HCT116 (cell line): ENCODE measurements around the gene KANSL3.
"Not testable (repeated sequence)": the region's sequence is repeated elsewhere in the genome, so short reads cannot be mapped to it uniquely, and the experiment has no call there.

ENCODE experiments used
- ATF3 ChIP-seq: IDR thresholded peaks from 2 replicates; pipeline ENCODE4 v1.6.1; 2012
- CTCF ChIP-seq, 3 experiments: fragments of 200-600 bp in 1 of 3; sonication (generic) in 1 of 3; IDR thresholded peaks in 2 of 3; conservative IDR thresholded peaks in 1 of 3; 2 replicates each; pipeline ENCODE4 v1.5.1; 2012 to 2017; ENCODE audit warnings: low read depth in 2 of 3, low read length in 2 of 3, antibody characterized with exemption in 1 of 3, borderline replicate concordance in 1 of 3, control low read depth in 1 of 3, mild to moderate bottlenecking in 1 of 3, mixed read lengths in 1 of 3, mixed run types in 1 of 3, moderate library complexity in 1 of 3; ENCODE audit not compliant: insufficient read depth in 1 of 3
- POLR2A ChIP-seq: IDR thresholded peaks from 2 replicates; pipeline ENCODE4 v1.7.0; 2011; ENCODE audit warnings: borderline replicate concordance; ENCODE audit not compliant: insufficient read depth, insufficient read length; ENCODE audit errors: extremely low read depth
- POLR2AphosphoS5 ChIP-seq: IDR thresholded peaks from 2 replicates; pipeline ENCODE4 v1.6.1; 2011; ENCODE audit warnings: mild to moderate bottlenecking, low read depth, low read length, moderate library complexity
- RAD21 ChIP-seq: IDR thresholded peaks from 2 replicates; pipeline ENCODE4 v1.6.1; 2012; ENCODE audit warnings: low read depth, mild to moderate bottlenecking
- YY1 ChIP-seq: IDR thresholded peaks from 2 replicates; pipeline ENCODE4 v1.6.1; 2011; ENCODE audit warnings: low read length, low read depth, moderate library complexity, mild to moderate bottlenecking; ENCODE audit not compliant: insufficient replicate concordance; ENCODE audit errors: extremely low read depth

DNA sequence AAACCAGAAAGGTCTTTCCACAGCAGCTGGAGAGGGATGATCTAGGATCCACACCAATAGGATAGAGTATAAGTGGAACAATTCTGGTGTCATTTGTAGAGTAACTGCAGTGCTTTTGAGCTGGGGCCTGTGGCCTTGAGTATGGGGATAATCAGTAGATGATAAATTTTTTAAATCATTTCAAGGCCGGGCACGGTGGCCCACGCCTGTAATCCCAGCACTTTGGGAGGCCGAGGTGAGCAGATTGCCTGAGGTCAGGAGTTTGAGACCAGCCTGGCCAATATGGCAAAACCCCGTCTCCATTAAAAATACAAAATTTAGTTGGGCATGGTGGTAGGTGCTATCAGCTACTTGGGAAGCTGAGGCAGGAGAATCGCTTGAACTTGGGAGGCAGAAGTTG, 80.7 kb downstream of the KANSL3 start:
- TF ChIP-seq POLR2AphosphoS5; CTCF (IDR thresholded peaks at IDR 0.05 in 2 of 3, conservative IDR thresholded peaks at IDR 0.05 in 1 of 3; ENCODE audit: borderline replicate concordance in 1 of 3, insufficient read depth in 1 of 3, low read depth in 2 of 3, low read length in 2 of 3); POLR2A; RAD21; ATF3; YY1: not testable (repeated sequence)
